ENCODE data around the gene CEP164.

DNA sequence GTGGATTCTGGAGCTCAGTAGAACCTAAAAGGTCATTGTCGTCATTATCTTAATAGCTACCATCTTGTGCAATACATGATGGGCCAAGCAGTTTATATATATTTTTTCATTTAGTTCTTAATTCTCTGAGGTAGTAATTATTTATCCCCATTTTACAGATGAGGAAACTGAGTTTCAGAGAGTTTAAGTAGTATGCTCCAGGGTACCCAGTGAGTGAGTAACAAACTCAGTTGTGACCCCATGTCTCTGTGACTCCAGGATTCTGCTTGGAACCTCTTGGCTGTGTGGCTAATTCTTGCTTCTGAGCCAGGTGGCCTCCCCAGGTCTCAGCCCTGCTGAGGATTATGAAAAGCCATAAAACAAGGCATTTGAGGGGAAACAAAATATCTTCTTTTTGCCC, 82.6 kb downstream of the CEP164 start:
- TF ChIP-seq, protein P1, sequence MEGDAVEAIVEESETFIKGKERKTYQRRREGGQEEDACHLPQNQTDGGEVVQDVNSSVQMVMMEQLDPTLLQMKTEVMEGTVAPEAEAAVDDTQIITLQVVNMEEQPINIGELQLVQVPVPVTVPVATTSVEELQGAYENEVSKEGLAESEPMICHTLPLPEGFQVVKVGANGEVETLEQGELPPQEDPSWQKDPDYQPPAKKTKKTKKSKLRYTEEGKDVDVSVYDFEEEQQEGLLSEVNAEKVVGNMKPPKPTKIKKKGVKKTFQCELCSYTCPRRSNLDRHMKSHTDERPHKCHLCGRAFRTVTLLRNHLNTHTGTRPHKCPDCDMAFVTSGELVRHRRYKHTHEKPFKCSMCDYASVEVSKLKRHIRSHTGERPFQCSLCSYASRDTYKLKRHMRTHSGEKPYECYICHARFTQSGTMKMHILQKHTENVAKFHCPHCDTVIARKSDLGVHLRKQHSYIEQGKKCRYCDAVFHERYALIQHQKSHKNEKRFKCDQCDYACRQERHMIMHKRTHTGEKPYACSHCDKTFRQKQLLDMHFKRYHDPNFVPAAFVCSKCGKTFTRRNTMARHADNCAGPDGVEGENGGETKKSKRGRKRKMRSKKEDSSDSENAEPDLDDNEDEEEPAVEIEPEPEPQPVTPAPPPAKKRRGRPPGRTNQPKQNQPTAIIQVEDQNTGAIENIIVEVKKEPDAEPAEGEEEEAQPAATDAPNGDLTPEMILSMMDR (IDR thresholded peaks at IDR 0.05; ENCODE audit: insufficient read depth, low read depth, low read length): no peak
- no peak for TF ChIP-seq EZH2 (IDR thresholded peaks at IDR 0.05; ENCODE audit: insufficient read depth, low read length)

All from astrocyte (in vitro differentiated cells and primary cell).